Tibial artery (tissue), 4 donors: Measurements from ENCODE around the gene NMNAT3.

Source experiments
- DNase-seq, 2 donors: peaks; one replicate each; pipeline ENCODE4 v3.0.0-alpha.2; 2019
- H3K27ac ChIP-seq, 2 donors: fragments of 200-600 bp; sonication (generic) in 1 of 2; 1 replicate in 1 of 2; 2 replicates in 1 of 2; pipeline ENCODE4 v1.5.1; 2018 to 2019; ENCODE audit warnings: mild to moderate bottlenecking in 1 of 2
- H3K27me3 ChIP-seq, 2 donors: fragments of 200-600 bp; sonication (generic) in 1 of 2; one replicate each; pipeline versions ENCODE4 v1.5.1 to v1.6.0; 2016 to 2019
- H3K36me3 ChIP-seq, 3 donors: fragments of 200-600 bp; sonication (generic) in 2 of 3; one replicate each; pipeline ENCODE4 v1.5.1; 2016 to 2019; ENCODE audit warnings: mild to moderate bottlenecking in 2 of 3
- H3K4me1 ChIP-seq, 4 donors: fragments of 200-600 bp; sonication (generic) in 2 of 4; 1 replicate in 3 of 4; 2 replicates in 1 of 4; pipeline ENCODE4 v1.5.1; 2016 to 2019
- H3K4me3 ChIP-seq, 2 donors: fragments of 200-600 bp; sonication (generic) in 1 of 2; 1 replicate in 1 of 2; 2 replicates in 1 of 2; pipeline ENCODE4 v1.5.1; 2018 to 2019; ENCODE audit warnings: mild to moderate bottlenecking in 2 of 2
- H3K9me3 ChIP-seq, 3 donors: fragments of 200-600 bp; sonication (generic) in 1 of 3; one replicate each; pipeline ENCODE4 v1.5.1; 2016 to 2019
- intact Hi-C: fragments of 100-400 bp; cut with DNase I; formaldehyde crosslinking; loops from one replicate; pipeline ENCODE4 v1.15.0; 2023; ENCODE audit warnings: low total_unique reads
- TF ChIP-seq, protein P1 (sequence below), 2 experiments: fragments of 200-600 bp in 1 of 2; fragments of 450-650 bp in 1 of 2; IDR thresholded peaks; one replicate each; pipeline ENCODE4 v1.5.1; 2017 to 2019; ENCODE audit warnings: antibody characterized with exemption in 2 of 2, mild to moderate bottlenecking in 1 of 2, moderate library complexity in 1 of 2

Gene NMNAT3

GRCh38 chr3:139670196-139670595 lies 7.6 kb downstream of the NMNAT3 start:
- Histone ChIP-seq H3K36me3 (no peaks in the 10 kb centered on the region), H3K9me3 (no peaks in the 10 kb centered on the region), H3K27me3 (no peaks in the 10 kb centered on the region), H3K27ac (no peak overlapping the region), H3K4me3 (no peak overlapping the region), H3K4me1 (no peaks in the 10 kb centered on the region)
- TF ChIP-seq, protein P1, sequence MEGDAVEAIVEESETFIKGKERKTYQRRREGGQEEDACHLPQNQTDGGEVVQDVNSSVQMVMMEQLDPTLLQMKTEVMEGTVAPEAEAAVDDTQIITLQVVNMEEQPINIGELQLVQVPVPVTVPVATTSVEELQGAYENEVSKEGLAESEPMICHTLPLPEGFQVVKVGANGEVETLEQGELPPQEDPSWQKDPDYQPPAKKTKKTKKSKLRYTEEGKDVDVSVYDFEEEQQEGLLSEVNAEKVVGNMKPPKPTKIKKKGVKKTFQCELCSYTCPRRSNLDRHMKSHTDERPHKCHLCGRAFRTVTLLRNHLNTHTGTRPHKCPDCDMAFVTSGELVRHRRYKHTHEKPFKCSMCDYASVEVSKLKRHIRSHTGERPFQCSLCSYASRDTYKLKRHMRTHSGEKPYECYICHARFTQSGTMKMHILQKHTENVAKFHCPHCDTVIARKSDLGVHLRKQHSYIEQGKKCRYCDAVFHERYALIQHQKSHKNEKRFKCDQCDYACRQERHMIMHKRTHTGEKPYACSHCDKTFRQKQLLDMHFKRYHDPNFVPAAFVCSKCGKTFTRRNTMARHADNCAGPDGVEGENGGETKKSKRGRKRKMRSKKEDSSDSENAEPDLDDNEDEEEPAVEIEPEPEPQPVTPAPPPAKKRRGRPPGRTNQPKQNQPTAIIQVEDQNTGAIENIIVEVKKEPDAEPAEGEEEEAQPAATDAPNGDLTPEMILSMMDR (IDR thresholded peaks at IDR 0.05): no peak
- DNase-seq: no peak
- intact Hi-C loops: no loop called here

DNA sequence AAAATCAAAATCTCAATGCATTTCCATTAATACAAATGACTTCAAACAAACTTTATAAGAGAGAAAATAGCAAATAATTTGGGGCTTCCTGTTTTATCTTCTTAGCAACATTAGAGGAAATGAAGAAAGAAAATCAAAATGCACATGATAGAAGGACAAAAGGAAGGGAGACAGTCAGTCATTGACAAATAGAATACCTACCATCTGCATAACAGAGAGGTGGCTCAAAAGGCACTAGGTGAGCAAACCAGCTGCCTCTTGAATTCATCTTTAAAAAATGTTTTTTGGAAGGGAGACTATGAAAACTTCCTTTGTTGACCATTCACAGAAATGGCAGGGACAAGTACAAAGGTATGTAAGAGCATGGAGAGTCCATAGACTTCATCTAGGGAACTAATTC lies 9.4 kb downstream of the NMNAT3 start:
- no peak overlapping the region for H3K27ac ChIP-seq
- no peaks in the 10 kb centered on the region for H3K9me3 ChIP-seq
- intact Hi-C loops: no loop called here
- TF ChIP-seq, protein P1 (IDR thresholded peaks at IDR 0.05): no peak
- no peak for DNase-seq
- H3K4me3 ChIP-seq: no peak overlapping the region
- no peaks in the 10 kb centered on the region for H3K36me3 ChIP-seq
- H3K4me1 ChIP-seq: no peaks in the 10 kb centered on the region
- H3K27me3 ChIP-seq: no peaks in the 10 kb centered on the region

- intact Hi-C loops: no loop called here
- Histone ChIP-seq H3K27me3 (no peaks in the 10 kb centered on the region), H3K4me1 (no peaks in the 10 kb centered on the region), H3K36me3 (no peaks in the 10 kb centered on the region), H3K9me3 (no peaks in the 10 kb centered on the region), H3K4me3 (no peak overlapping the region), H3K27ac (no peak overlapping the region)
- DNase-seq: no peak
- TF ChIP-seq, protein P1 (IDR thresholded peaks at IDR 0.05): no peak
Observed at GRCh38 chr3:139664958-139665357, 12.8 kb downstream of the NMNAT3 start.

DNA sequence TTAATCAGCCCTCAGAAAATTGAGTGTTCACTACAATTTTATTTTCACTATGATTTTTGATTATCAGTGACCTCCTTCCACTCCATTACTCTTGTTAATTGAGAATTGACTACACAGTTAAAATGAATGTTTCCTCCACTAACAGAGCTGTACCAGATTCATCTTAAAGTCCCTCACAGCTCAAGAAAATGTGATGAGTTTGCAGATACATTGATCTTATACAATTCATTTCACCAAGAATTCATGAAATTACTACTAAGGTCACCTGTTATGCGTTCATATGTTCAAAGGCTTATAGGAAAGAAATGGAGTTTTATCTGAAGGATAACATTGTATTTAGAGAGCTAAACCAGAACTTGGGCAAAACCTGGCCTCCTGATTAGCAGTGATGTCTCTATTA lies 17.5 kb downstream of the NMNAT3 start:
- Histone ChIP-seq H3K4me3 (no peak overlapping the region), H3K9me3 (no peaks in the 10 kb centered on the region), H3K36me3 (no peaks in the 10 kb centered on the region), H3K27me3 (no peaks in the 10 kb centered on the region), H3K27ac (no peak overlapping the region), H3K4me1 (no peaks in the 10 kb centered on the region)
- TF ChIP-seq, protein P1 (IDR thresholded peaks at IDR 0.05): no peak
- intact Hi-C loops: no loop called here
- DNase-seq: no peak

- intact Hi-C loops: no loop called here
- TF ChIP-seq, protein P1 (IDR thresholded peaks at IDR 0.05): no peak
Observed at GRCh38 chr3:139659511-139659910, 18.3 kb downstream of the NMNAT3 start.

DNA sequence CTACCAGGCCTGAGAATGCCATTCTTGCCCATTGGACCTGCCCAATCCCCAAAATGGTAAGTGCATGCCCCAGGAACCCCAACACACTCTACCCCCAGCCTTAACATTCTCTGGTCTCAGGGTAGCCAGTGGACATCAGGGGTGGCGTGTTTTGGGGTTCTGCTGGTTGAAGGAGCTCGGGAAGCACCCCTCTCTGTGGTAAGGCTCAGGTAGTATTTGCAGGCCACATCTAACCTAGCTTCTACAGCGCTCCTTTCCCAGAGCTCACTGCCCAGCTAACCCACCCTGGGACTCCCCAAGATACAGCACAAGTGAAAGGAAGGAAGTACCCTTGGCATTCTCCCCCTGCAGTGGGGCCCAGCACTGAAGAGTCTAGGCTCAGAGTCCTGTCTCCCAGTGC lies 19.8 kb downstream of the NMNAT3 start:
- Histone ChIP-seq H3K27ac (no peak overlapping the region), H3K36me3 (no peaks in the 10 kb centered on the region), H3K4me3 (no peak overlapping the region), H3K27me3 (no peaks in the 10 kb centered on the region), H3K9me3 (no peaks in the 10 kb centered on the region), H3K4me1 (no peaks in the 10 kb centered on the region)
- intact Hi-C loops: no loop called here
- TF ChIP-seq, protein P1 (IDR thresholded peaks at IDR 0.05): no peak
- DNase-seq: no peak

More at GRCh38 chr3:139659511-139659910, 18.3 kb downstream of the NMNAT3 start:
- no peak overlapping the region for H3K27ac ChIP-seq
- H3K36me3 ChIP-seq: no peaks in the 10 kb centered on the region
- no peak overlapping the region for H3K4me3 ChIP-seq
- no peaks in the 10 kb centered on the region for H3K4me1 ChIP-seq
- DNase-seq: no peak
- H3K9me3 ChIP-seq: no peaks in the 10 kb centered on the region
- H3K27me3 ChIP-seq: no peaks in the 10 kb centered on the region
